ENCODE data around the gene MORN1.

DNA sequence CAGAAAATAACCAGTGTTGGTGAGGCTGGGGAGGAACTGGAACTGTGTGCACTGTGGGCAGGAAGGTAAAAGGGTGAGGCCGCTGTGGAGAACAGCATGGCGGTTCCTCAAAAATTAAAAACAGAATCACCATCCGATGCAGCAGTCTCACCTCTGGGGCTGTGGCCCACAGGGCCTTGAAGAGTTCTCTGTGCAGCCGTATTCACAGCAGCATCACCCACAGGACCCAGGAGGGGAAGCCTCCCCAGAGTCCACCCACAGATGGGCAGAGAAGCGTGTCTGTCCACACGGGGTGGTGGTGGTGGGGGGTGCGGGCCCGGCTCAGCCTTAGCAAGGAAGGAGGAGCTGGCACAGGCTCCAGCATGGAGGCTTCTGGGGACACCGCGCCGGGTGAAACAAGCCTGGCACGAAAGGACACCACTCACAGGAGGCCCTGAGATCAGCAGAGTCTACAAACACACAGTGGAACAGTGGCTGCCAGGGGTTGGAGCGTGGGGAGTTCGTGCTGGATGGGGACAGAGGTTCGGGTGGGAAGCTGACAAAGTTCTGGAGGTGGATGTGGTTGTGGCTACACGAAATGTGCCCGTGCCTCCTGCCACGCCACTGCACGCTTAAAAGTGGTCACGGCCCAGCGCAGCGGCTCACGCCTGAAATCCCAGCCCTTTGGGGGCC, 11.5 kb downstream of the MORN1 start:
- TF ChIP-seq POLR2AphosphoS5 (IDR thresholded peaks at IDR 0.05; ENCODE audit: insufficient read depth, low read depth, low read length), result no peak
- TF ChIP-seq POLR2A (IDR thresholded peaks at IDR 0.05; ENCODE audit: low read depth, low read length), result no peak
- no peak for TF ChIP-seq CTCF (IDR thresholded peaks at IDR 0.05; ENCODE audit: extremely low read depth in 1 of 2, insufficient read depth in 1 of 2, low read depth in 1 of 2, low read length in 2 of 2)
